ENCODE results near the gene ADRA2C. TPM values are rescaled to one million over a fixed set of nuclear protein-coding genes. Genes with fewer than 3 reads are reported as not detected.

Gene ADRA2C
- total RNA-seq, 2 experiments from 2014 or later, result 0.21 TPM; not detected in 1

- Histone ChIP-seq H3K27ac (ENCODE audit: low read depth, low read length, poor library complexity, severe bottlenecking) (no peak overlapping the region), H3K4me2 (ENCODE audit: low read length) (no peak overlapping the region), H3K36me3 (ENCODE audit: insufficient read depth, low read length) (no peaks in the 10 kb centered on the region), H4K20me1 (ENCODE audit: insufficient read depth, low read length) (no peaks in the 10 kb centered on the region), H3K9me2 (ENCODE audit: insufficient read depth, low read length) (no peaks in the 10 kb centered on the region), H3K79me2 (ENCODE audit: insufficient read depth, low read depth, low read length) (no peaks in the 10 kb centered on the region), H3K9me3 (ENCODE audit: low read length) (no peaks in the 10 kb centered on the region), H3K4me3 (ENCODE audit: low read depth, low read length, poor library complexity, severe bottlenecking) (no peak overlapping the region), H2AFZ (ENCODE audit: low read length) (no peak overlapping the region), H3K4me1 (ENCODE audit: insufficient read depth, low read length, poor library complexity, severe bottlenecking) (no peaks in the 10 kb centered on the region)
- ChIA-PET CTCF (ENCODE audit: unreplicated experiment) (no interaction called here), POLR2A (no interaction called here)
- DNase-seq (ENCODE audit: low spot score), result no peak
- TF ChIP-seq CTCF (conservative IDR thresholded peaks at IDR 0.05; ENCODE audit: low read length) (no peak), EZH2phosphoT487 (IDR thresholded peaks at IDR 0.05; ENCODE audit: borderline replicate concordance, low read depth, low read length) (no peak)
- no TSS peak for BruUV-seq (replicated peaks)
- intact Hi-C loops (cut with micrococcal nuclease; ENCODE audit: unreplicated experiment), result no loop called here
These were observed 20.1 kb downstream of the ADRA2C start for GRCh38 chr4:3786196-3786869.

GRCh38 chr4:3787489-3788365 is 21.5 kb downstream of the ADRA2C start:
- CTCF ChIA-PET (ENCODE audit: unreplicated experiment), result no interaction called here
- no TSS peak for BruUV-seq (replicated peaks)

More at GRCh38 chr4:3787489-3788365, 21.5 kb downstream of the ADRA2C start:
- Histone ChIP-seq H3K79me2 (ENCODE audit: insufficient read depth, low read depth, low read length) (no peaks in the 10 kb centered on the region), H3K4me1 (ENCODE audit: insufficient read depth, low read length, poor library complexity, severe bottlenecking) (no peaks in the 10 kb centered on the region), H3K9me2 (ENCODE audit: insufficient read depth, low read length) (no peaks in the 10 kb centered on the region), H4K20me1 (ENCODE audit: insufficient read depth, low read length) (no peaks in the 10 kb centered on the region), H3K4me3 (ENCODE audit: low read depth, low read length, poor library complexity, severe bottlenecking) (no peak overlapping the region), H3K27ac (ENCODE audit: low read depth, low read length, poor library complexity, severe bottlenecking) (no peak overlapping the region), H2AFZ (ENCODE audit: low read length) (no peak overlapping the region), H3K36me3 (ENCODE audit: insufficient read depth, low read length) (no peaks in the 10 kb centered on the region), H3K4me2 (ENCODE audit: low read length) (no peak overlapping the region), H3K9me3 (ENCODE audit: low read length) (no peaks in the 10 kb centered on the region)
- DNase-seq (ENCODE audit: low spot score), result no peak
- intact Hi-C loops (cut with micrococcal nuclease; ENCODE audit: unreplicated experiment), result no loop called here
- POLR2A ChIA-PET, result no interaction called here
- TF ChIP-seq CTCF (conservative IDR thresholded peaks at IDR 0.05; ENCODE audit: low read length) (no peak), EZH2phosphoT487 (IDR thresholded peaks at IDR 0.05; ENCODE audit: borderline replicate concordance, low read depth, low read length) (no peak)

Measured in OCI-LY7 (cell line).